ENCODE data around the gene DISC1.
"Not testable (repeated sequence)": the region's sequence is repeated elsewhere in the genome, so short reads cannot be mapped to it uniquely, and the experiment has no call there.

DISC1 gene

GRCh38 chr1:231865331-231865730, 238.7 kb downstream of the DISC1 start:
- DNase-seq = no peak

GRCh38 chr1:231866392-231867331, 240.1 kb downstream of the DISC1 start:
- DNase-seq = peak; percentile 56

GRCh38 chr1:231867607-231868006, 241.0 kb downstream of the DISC1 start:
- DNase-seq = no peak

GRCh38 chr1:231869364-231869763, 242.8 kb downstream of the DISC1 start:
- no peak for DNase-seq

- no peak for DNase-seq
These were observed 244.9 kb downstream of the DISC1 start for GRCh38 chr1:231871471-231871870.

GRCh38 chr1:231871878-231872277, 245.3 kb downstream of the DISC1 start:
- DNase-seq = no peak

GRCh38 chr1:231872461-231872910, 245.9 kb downstream of the DISC1 start:
- DNase-seq = no peak

GRCh38 chr1:231878737-231879136, 252.1 kb downstream of the DISC1 start:
- DNase-seq = no peak

GRCh38 chr1:231879296-231879695, 252.7 kb downstream of the DISC1 start:
- no peak for DNase-seq

- DNase-seq = no peak
These were observed 255.7 kb downstream of the DISC1 start for GRCh38 chr1:231882333-231882732.

- no peak for DNase-seq
These were observed 256.2 kb downstream of the DISC1 start for GRCh38 chr1:231882790-231883189.

GRCh38 chr1:231883382-231883781, 256.8 kb downstream of the DISC1 start:
- no peak for DNase-seq

GRCh38 chr1:231885209-231885854, 258.7 kb downstream of the DISC1 start:
- no peak for DNase-seq

- no peak for DNase-seq
These were observed 260.6 kb downstream of the DISC1 start for GRCh38 chr1:231887166-231887565.

GRCh38 chr1:231887866-231888265, 261.3 kb downstream of the DISC1 start:
- no peak for DNase-seq

- no peak for DNase-seq
These were observed 264.2 kb downstream of the DISC1 start for GRCh38 chr1:231890791-231891190.

GRCh38 chr1:231893400-231894102, 267.0 kb downstream of the DISC1 start:
- no peak for DNase-seq

- DNase-seq = no peak
These were observed 270.2 kb downstream of the DISC1 start for GRCh38 chr1:231896806-231897205.

GRCh38 chr1:231899046-231899445, 272.5 kb downstream of the DISC1 start:
- DNase-seq = no peak

- DNase-seq = no peak
These were observed 273.3 kb downstream of the DISC1 start for GRCh38 chr1:231899713-231900435.

GRCh38 chr1:231903586-231904081, 277.0 kb downstream of the DISC1 start:
- DNase-seq = no peak

GRCh38 chr1:231907310-231907709, 280.7 kb downstream of the DISC1 start:
- not testable (repeated sequence) for DNase-seq

- no peak for DNase-seq
These were observed 286.9 kb downstream of the DISC1 start for GRCh38 chr1:231913493-231913892.

All from activated CD4-positive, alpha-beta T cell treated with anti-CD3 and anti-CD28 coated beads, Interleukin-2, amount 50 U/mL, for 1 hour (primary cell).